HUES48 (cell line): ENCODE data around the gene TMEM178B.
"Not testable (repeated sequence)": the region's sequence is repeated elsewhere in the genome, so short reads cannot be mapped to it uniquely, and the experiment has no call there.

Experiments used
- H3K27ac ChIP-seq: one replicate; pipeline ENCODE4 v1.7.0; 2013; ENCODE audit warnings: low read depth, low read length, inconsistent platforms
- H3K27me3 ChIP-seq: 2 replicates; pipeline ENCODE4 v1.6.1; 2013; ENCODE audit warnings: mild to moderate bottlenecking, low read length; ENCODE audit not compliant: control insufficient read depth, insufficient read depth
- H3K36me3 ChIP-seq: 2 replicates; pipeline ENCODE4 v1.6.1; 2013; ENCODE audit warnings: low read length; ENCODE audit not compliant: control insufficient read depth, insufficient read depth
- H3K4me1 ChIP-seq: 2 replicates; pipeline ENCODE4 v1.6.1; 2013; ENCODE audit warnings: mild to moderate bottlenecking, low read length; ENCODE audit not compliant: control insufficient read depth, insufficient read depth
- H3K4me3 ChIP-seq: 2 replicates; pipeline ENCODE4 v1.5.1; 2013; ENCODE audit warnings: mild to moderate bottlenecking, low read depth, low read length
- H3K9ac ChIP-seq: 2 replicates; pipeline ENCODE4 v1.6.1; 2013; ENCODE audit warnings: mild to moderate bottlenecking, low read depth, low read length, moderate library complexity
- H3K9me3 ChIP-seq: 2 replicates; pipeline ENCODE4 v1.6.1; 2013; ENCODE audit warnings: low read length; ENCODE audit not compliant: control insufficient read depth, insufficient read depth

Gene TMEM178B

DNA sequence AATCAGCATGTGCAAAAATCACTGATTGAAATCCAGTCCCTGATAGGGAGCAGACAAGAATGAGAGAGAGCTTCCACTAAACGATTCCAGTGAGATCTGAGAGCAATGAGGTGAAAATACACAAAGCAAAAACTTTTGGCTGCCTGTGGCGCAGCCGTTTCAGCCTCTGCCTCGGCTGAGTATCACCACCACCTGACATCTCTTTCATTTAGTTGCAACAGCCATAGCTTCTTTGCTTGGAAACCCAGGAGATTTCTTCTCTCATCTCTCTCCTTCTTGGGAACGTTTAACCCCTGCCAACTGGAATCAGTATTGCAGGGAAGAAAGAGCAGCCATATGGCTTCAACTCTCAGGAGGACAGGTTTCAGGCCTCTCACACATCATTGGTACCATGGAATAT is 240.0 kb downstream of the TMEM178B start:
- Histone ChIP-seq H3K36me3 (no peaks in the 10 kb centered on the region), H3K4me1 (0 out of 2 replicates have a peak, but pooled peaks cover 3% of the 10 kb centered on the region), H3K9me3 (no peaks in the 10 kb centered on the region), H3K27ac (no peak overlapping the region), H3K27me3 (no peaks in the 10 kb centered on the region), H3K9ac (no peak overlapping the region), H3K4me3 (no peak overlapping the region)

DNA sequence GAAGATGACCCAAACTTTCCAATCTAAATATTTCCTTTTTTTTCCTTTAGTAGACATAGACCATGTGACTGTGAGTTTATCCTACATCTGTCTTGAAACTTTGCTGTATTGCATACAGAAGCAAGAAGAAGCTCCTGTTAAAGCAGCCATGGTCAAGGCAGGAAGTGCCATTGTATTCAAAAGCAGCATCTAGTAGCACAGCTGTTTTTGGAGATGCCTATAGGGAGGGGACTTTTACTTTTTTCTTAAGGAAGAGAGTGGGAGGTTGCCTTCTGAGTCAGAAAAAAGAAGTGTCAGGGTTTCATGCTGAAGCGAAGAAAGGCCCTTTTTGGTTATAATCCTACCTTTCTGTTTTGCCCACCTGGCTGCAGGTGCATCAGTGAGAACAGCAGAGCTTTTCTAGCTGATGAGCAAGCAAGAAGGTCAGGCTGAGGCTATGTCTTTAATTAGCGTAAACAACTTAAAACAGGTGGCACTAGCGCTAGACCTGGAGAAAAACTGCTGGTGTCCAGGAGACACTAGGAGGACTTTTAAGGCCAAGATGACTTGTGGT is 243.2 kb downstream of the TMEM178B start:
- Histone ChIP-seq H3K36me3 (no peaks in the 10 kb centered on the region), H3K27ac (no peak overlapping the region), H3K9me3 (no peaks in the 10 kb centered on the region), H3K4me3 (no peak overlapping the region), H3K27me3 (no peaks in the 10 kb centered on the region), H3K9ac (no peak overlapping the region), H3K4me1 (0 out of 2 replicates have a peak, but pooled peaks cover 3% of the 10 kb centered on the region)

GRCh38 chr7:141320287-141320686 is 246.4 kb downstream of the TMEM178B start:
- Histone ChIP-seq H3K4me3 (no peak overlapping the region), H3K27me3 (no peaks in the 10 kb centered on the region), H3K4me1 (peaks cover 18% of the 10 kb centered on the region), H3K36me3 (no peaks in the 10 kb centered on the region), H3K9ac (no peak overlapping the region), H3K9me3 (no peaks in the 10 kb centered on the region), H3K27ac (no peak overlapping the region)

- Histone ChIP-seq H3K36me3 (no peaks in the 10 kb centered on the region), H3K9me3 (no peaks in the 10 kb centered on the region), H3K27ac (no peak overlapping the region), H3K4me1 (peaks cover 20% of the 10 kb centered on the region), H3K27me3 (no peaks in the 10 kb centered on the region), H3K9ac (no peak overlapping the region), H3K4me3 (no peak overlapping the region)
Observed at GRCh38 chr7:141322383-141322782, 248.5 kb downstream of the TMEM178B start.

DNA sequence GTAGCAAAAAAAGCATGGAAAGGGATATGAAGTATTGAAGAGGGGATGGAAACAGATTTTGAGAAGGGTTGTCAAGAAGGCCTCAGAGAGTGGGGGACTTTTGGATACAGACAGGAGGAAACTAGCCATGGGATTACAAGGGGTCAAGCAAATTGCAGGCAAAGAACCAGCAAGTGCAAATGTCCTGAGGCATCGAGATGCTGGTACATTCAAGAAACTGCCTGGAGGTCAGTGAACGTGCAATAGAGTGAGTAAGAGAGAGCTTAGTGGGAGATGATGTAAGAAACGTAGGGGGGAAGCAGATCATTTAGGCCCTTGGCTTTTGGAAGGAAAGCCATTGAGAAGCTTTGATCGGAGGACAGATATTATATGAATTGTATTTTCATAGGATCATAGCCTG is 250.0 kb downstream of the TMEM178B start:
- H3K27ac ChIP-seq = no peak overlapping the region
- no peaks in the 10 kb centered on the region for H3K36me3 ChIP-seq
- H3K4me3 ChIP-seq = no peak overlapping the region
- no peak overlapping the region for H3K9ac ChIP-seq
- peaks cover 20% of the 10 kb centered on the region for H3K4me1 ChIP-seq
- H3K27me3 ChIP-seq = no peaks in the 10 kb centered on the region
- H3K9me3 ChIP-seq = no peaks in the 10 kb centered on the region

DNA sequence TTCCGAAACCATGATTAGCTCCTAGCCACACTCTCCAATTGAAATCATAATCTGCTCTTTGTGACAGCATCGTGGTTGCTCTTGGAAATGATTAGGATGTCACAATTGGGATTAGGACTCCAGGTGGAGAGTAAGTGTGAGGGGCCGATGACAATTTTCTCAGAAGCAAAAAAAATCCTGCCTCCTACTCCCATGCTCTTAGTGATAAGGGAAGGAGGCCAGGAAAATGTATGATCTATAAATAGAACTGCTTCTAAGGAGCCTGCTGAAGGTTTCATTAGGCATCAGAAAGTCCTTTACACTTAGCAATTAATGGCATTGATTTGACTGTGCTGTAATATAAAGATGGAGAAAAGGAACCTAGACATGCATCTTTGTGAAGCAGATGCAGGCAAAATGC is 251.0 kb downstream of the TMEM178B start:
- H3K9me3 ChIP-seq = no peaks in the 10 kb centered on the region
- H3K27ac ChIP-seq = no peak overlapping the region
- no peaks in the 10 kb centered on the region for H3K36me3 ChIP-seq
- H3K4me3 ChIP-seq = no peak overlapping the region
- H3K9ac ChIP-seq = no peak overlapping the region
- H3K4me1 ChIP-seq = peaks cover 20% of the 10 kb centered on the region
- no peaks in the 10 kb centered on the region for H3K27me3 ChIP-seq

DNA sequence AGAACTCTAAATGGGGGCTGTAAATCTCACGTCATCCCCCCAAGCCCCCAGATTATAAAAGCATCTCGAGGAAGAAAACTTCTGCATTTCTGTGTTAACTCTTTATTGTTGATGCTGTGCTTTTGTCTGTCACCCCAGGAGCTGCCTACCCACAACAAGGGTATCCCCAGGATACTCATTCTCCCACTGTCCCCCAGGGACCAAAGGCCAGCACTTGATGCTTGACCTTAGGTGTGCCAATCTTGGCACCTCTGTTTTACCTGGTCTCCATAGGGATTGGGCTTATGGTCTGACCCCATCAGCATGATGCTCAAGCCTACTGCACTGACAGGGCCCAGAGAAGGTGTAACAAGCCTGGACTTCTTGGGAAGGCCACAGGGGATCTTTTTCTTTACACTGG is 251.4 kb downstream of the TMEM178B start:
- no peaks in the 10 kb centered on the region for H3K27me3 ChIP-seq

GRCh38 chr7:141328290-141328689 is 254.4 kb downstream of the TMEM178B start:
- Histone ChIP-seq H3K4me3 (no peak overlapping the region), H3K27ac (no peak overlapping the region), H3K27me3 (no peaks in the 10 kb centered on the region), H3K4me1 (peaks cover 28% of the 10 kb centered on the region), H3K9ac (no peak overlapping the region), H3K9me3 (no peaks in the 10 kb centered on the region), H3K36me3 (no peaks in the 10 kb centered on the region)

More for the DNA sequence above, 251.4 kb downstream of the TMEM178B start:
- no peak overlapping the region for H3K4me3 ChIP-seq
- H3K9me3 ChIP-seq = no peaks in the 10 kb centered on the region
- no peaks in the 10 kb centered on the region for H3K36me3 ChIP-seq
- no peak overlapping the region for H3K9ac ChIP-seq
- no peak overlapping the region for H3K27ac ChIP-seq
- peaks cover 20% of the 10 kb centered on the region for H3K4me1 ChIP-seq

DNA sequence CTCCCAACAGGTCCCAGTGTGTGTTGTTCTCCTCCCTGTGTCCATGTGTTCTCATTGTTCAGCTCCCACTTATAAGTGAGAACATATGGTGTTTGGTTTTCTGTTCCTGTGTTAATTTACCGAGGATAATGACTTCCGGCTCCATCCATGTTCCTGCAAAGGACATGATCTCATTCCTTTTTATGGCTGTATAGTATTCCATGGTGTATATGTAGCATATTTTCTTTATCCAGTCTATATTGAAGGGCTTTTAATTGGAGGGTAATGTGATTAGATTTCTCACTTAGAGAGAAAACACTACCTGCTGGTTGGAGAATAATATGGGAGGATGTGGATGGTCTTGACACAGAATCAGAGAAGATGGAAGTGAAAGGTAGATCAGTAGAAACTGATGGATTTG is 256.4 kb downstream of the TMEM178B start:
- not testable (repeated sequence) for H3K4me3 ChIP-seq, H3K27me3 ChIP-seq, H3K9ac ChIP-seq, H3K9me3 ChIP-seq, H3K27ac ChIP-seq, H3K36me3 ChIP-seq
- peaks cover 14% of the 10 kb centered on the region for H3K4me1 ChIP-seq

DNA sequence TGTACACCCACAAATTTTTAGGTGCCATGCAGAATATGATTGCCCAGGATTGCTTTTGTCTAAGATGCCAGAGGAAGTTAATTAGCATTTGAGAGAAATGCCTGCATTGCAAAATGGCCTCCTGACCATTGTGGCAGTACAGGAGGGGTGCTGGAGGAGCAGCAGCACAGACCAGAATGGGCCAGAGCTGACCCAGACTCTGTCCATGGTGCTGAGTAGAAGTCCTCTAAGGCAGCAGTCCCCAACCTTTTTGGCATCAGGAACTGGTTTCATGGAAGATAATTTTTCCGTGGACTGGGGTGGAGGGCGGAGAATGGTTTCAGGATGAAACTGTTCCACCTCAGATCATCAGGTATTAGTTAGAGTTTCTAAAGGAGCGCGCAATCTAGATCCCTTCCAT is 259.6 kb downstream of the TMEM178B start:
- Histone ChIP-seq H3K9me3 (no peaks in the 10 kb centered on the region), H3K36me3 (no peaks in the 10 kb centered on the region), H3K4me1 (peaks cover 17% of the 10 kb centered on the region), H3K27me3 (no peaks in the 10 kb centered on the region), H3K27ac (no peak overlapping the region), H3K9ac (no peak overlapping the region), H3K4me3 (no peak overlapping the region)

GRCh38 chr7:141335164-141335563 is 261.3 kb downstream of the TMEM178B start:
- Histone ChIP-seq H3K27me3 (no peaks in the 10 kb centered on the region), H3K4me3 (no peak overlapping the region), H3K36me3 (no peaks in the 10 kb centered on the region), H3K4me1 (peaks cover 17% of the 10 kb centered on the region), H3K27ac (no peak overlapping the region), H3K9ac (no peak overlapping the region), H3K9me3 (no peaks in the 10 kb centered on the region)

GRCh38 chr7:141339603-141340002 is 265.7 kb downstream of the TMEM178B start:
- H3K27me3 ChIP-seq = no peaks in the 10 kb centered on the region
- H3K9ac ChIP-seq = no peak overlapping the region
- no peak overlapping the region for H3K27ac ChIP-seq
- H3K4me1 ChIP-seq = peaks cover 8% of the 10 kb centered on the region
- no peak overlapping the region for H3K4me3 ChIP-seq
- no peaks in the 10 kb centered on the region for H3K36me3 ChIP-seq
- no peaks in the 10 kb centered on the region for H3K9me3 ChIP-seq
